22Rv1 (cell line): Measurements from ENCODE around the gene ARHGEF5.
"Not testable (repeated sequence)": the region's sequence is repeated elsewhere in the genome, so short reads cannot be mapped to it uniquely, and the experiment has no call there.

Experiments
- H3K27ac ChIP-seq: fragments of 450-650 bp; 2 replicates; pipeline ENCODE4 v1.5.1; 2017
- CTCF ChIP-seq: fragments of 450-650 bp; IDR thresholded peaks from 2 replicates; pipeline ENCODE4 v1.5.1; 2017; ENCODE audit warnings: mild to moderate bottlenecking
- ZFX ChIP-seq: fragments of 450-650 bp; IDR thresholded peaks from 2 replicates; pipeline ENCODE4 v1.6.1; 2017; ENCODE audit warnings: antibody characterized with exemption, borderline replicate concordance

The ARHGEF5 gene

DNA sequence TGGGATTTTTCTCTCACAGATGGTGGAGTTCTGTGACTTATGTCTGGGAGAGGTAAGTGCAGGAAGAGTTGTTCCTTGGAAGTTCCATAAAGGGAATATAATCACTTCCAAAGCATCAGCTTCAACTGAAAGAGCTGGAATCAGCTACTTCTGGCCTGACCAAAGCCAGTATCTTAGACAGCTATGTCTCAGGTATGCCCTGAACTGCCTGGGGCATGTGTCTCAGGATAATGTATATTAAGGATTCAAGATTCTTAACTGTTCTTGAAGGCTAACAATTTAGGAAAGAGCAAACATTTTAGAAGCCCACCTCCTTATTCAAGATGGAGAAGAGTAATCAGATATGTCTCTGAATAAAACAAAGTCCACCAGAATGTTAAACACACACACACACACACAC lies 60.7 kb downstream of the ARHGEF5 start:
- TF ChIP-seq ZFX, result no peak
- no peak for TF ChIP-seq CTCF
- no peak overlapping the region for H3K27ac ChIP-seq

DNA sequence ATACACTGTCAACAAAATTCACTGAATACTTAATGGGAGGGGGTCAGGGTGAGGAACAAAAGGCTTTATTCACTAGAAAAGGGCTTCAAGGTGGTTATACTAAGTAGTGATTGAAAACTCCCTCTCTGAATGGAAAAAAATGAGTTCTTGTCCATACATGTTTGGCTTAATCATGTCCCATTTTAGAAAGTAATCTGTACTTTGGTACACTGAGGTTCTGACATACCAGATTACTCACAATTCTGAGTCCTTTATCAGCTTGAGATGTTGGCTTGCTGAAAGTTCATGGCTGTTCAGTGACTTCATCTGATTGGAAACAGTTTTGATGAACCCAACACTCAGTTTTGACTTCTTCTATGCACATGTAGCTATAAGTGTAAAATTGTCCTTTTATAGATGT lies 61.1 kb downstream of the ARHGEF5 start:
- H3K27ac ChIP-seq, result no peak overlapping the region
- TF ChIP-seq CTCF (no peak), ZFX (no peak)

GRCh38 chr7:144418931-144419330 lies 63.7 kb downstream of the ARHGEF5 start:
- not testable (repeated sequence) for H3K27ac ChIP-seq

GRCh38 chr7:144427539-144427938 lies 72.3 kb downstream of the ARHGEF5 start:
- H3K27ac ChIP-seq, result not testable (repeated sequence)

GRCh38 chr7:144428431-144428830 lies 73.2 kb downstream of the ARHGEF5 start:
- TF ChIP-seq ZFX (no peak), CTCF (no peak)
- H3K27ac ChIP-seq, result no peak overlapping the region
